BJ (cell line): Measurements from ENCODE around the gene SPACA1. TPM values are rescaled to one million over a fixed set of nuclear protein-coding genes. Genes with fewer than 3 reads are reported as not detected.
"Not testable (repeated sequence)": the region's sequence is repeated elsewhere in the genome, so short reads cannot be mapped to it uniquely, and the experiment has no call there.

Experiments
- CTCF ChIA-PET: fragments of 350-600 bp; formaldehyde crosslinking; extraction: SDS; loops from one replicate; lab custom pipeline; 2021; ENCODE audit warnings: antibody characterized with exemption, inconsistent platforms; lab: Yijun Ruan, JAX
- POLR2A ChIA-PET: fragments of 300-600 bp; sonication (Branson Sonifier 250); formaldehyde crosslinking; extraction: SDS; loops from one replicate; lab custom pipeline; 2021; ENCODE audit warnings: antibody characterized with exemption; lab: Charles Lee
- DNase-seq: peaks from one replicate; pipeline ENCODE4 v3.0.0-alpha.2; 2011; ENCODE audit warnings: low read depth
- H3K27me3 ChIP-seq: 2 replicates; pipeline ENCODE4 v1.6.0; 2011; ENCODE audit warnings: low read length; ENCODE audit not compliant: control insufficient read depth, insufficient read depth
- H3K36me3 ChIP-seq: 2 replicates; pipeline ENCODE4 v1.5.1; 2011; ENCODE audit warnings: low read length; ENCODE audit not compliant: control insufficient read depth, insufficient read depth
- H3K4me3 ChIP-seq: 2 replicates; pipeline ENCODE4 v1.5.1; 2011; ENCODE audit warnings: low read depth, mild to moderate bottlenecking, control low read depth, low read length
- CTCF ChIP-seq: IDR thresholded peaks from 2 replicates; pipeline ENCODE4 v1.5.1; 2011; ENCODE audit warnings: low read depth, mild to moderate bottlenecking, control low read depth, inconsistent platforms, low read length, moderate library complexity; ENCODE audit not compliant: insufficient read depth
- polyA minus RNA-seq: library from RNA; depleted of rRNA, polyadenylated mRNA; stranded (reverse); fragments of >200 nt; gene quantifications from 2 replicates; pipeline ENCODE4 v1.2.3, GENCODE V29; 2011; rRNA and poly(A)+ RNA removed
- polyA plus RNA-seq: library from polyadenylated mRNA; depleted of rRNA; stranded (reverse); fragments of >200 nt; gene quantifications from 2 replicates; pipeline ENCODE4 v1.2.3, GENCODE V29; 2011; rRNA removed

Gene SPACA1
- polyA plus RNA-seq = not detected in 2 replicates
- not detected in 2 replicates for polyA minus RNA-seq

DNA sequence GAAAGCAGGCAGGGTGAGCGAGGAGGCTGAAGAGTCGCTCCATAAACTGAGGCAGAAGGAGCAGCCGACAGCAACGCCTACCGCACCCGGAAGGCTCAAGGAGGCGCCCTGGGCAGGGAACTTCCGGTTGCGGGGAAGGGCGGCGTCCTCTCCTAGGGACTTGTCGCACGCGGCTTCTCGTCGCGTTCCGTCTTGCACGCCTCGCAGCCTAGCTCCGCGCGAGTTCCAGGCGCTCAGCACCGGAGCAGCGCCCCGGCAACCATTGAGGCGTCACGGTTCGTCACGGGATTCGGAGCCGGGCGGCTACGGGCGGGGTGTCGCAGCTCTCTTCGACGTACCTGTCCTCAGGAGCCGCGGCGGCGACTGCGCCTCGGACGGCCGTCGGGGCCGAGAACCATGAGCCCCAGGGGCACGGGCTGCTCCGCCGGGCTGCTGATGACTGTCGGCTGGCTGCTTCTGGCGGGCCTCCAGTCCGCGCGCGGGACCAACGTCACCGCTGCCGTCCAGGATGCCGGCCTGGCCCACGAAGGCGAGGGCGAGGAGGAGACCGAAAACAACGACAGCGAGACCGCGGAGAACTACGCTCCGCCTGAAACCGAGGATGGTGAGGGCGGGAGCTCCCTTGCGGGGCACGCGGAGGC is at the start of gene SPACA1:
Gene SPACA1, plus strand, starts transcription at position 332 of the 641 bp plus-strand sequence. Its CDS starts 65 bp downstream, at position 397.
- ChIA-PET CTCF (no interaction called here), POLR2A (no interaction called here)
- Histone ChIP-seq H3K36me3 (no peaks in the 10 kb centered on the region), H3K4me3 (no peak within 1 kb of the TSS), H3K27me3 (no peaks in the 10 kb centered on the region)
- DNase-seq = no peak
- TF ChIP-seq CTCF = no peak

GRCh38 chr6:88000713-88001112 is 46.9 kb upstream of the SPACA1 start:
- POLR2A ChIA-PET = no interaction called here
- Histone ChIP-seq H3K4me3 (no peak overlapping the region), H3K27me3 (no peaks in the 10 kb centered on the region), H3K36me3 (no peaks in the 10 kb centered on the region)
- CTCF ChIA-PET = no interaction called here
- no peak for DNase-seq
- TF ChIP-seq CTCF = no peak

GRCh38 chr6:88001279-88001678 is 46.4 kb upstream of the SPACA1 start:
- H3K4me3 ChIP-seq, CTCF ChIA-PET, H3K36me3 ChIP-seq, H3K27me3 ChIP-seq, POLR2A ChIA-PET, DNase-seq: not testable (repeated sequence)

DNA sequence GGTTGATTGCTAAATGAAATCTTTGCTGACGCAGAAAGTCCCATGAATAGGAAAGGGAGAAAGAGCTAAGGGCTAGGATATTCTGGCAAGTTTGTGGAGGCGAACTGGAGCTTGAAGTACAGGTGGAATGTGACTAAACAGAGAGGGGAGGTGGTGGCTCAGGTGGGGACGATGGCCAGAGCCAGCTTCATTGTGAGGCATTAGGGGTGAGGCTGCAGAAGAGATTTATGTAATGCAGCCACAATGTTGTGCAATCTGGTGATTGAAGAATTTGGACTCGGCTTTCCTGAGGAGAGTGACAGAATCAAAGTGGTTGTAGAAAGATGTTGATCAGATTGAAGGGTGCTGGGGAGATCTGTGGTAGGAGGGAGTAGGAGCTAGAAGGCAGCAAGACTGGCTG is 42.9 kb upstream of the SPACA1 start:
- no peak for DNase-seq
- CTCF ChIA-PET = no interaction called here
- no peaks in the 10 kb centered on the region for H3K36me3 ChIP-seq
- POLR2A ChIA-PET = no interaction called here
- no peaks in the 10 kb centered on the region for H3K27me3 ChIP-seq
- TF ChIP-seq CTCF = no peak
- no peak overlapping the region for H3K4me3 ChIP-seq

GRCh38 chr6:88006557-88006956 is 41.1 kb upstream of the SPACA1 start:
- no peak for TF ChIP-seq CTCF
- DNase-seq = no peak
- Histone ChIP-seq H3K36me3 (no peaks in the 10 kb centered on the region), H3K27me3 (no peaks in the 10 kb centered on the region), H3K4me3 (no peak overlapping the region)
- ChIA-PET POLR2A (no interaction called here), CTCF (no interaction called here)

GRCh38 chr6:88008411-88008810 is 39.2 kb upstream of the SPACA1 start:
- no peak overlapping the region for H3K4me3 ChIP-seq
- ChIA-PET CTCF (no interaction called here), POLR2A (no interaction called here)
- no peaks in the 10 kb centered on the region for H3K36me3 ChIP-seq
- no peaks in the 10 kb centered on the region for H3K27me3 ChIP-seq
- no peak for DNase-seq
- TF ChIP-seq CTCF = no peak
